Tibial nerve (tissue), 4 donors: Measurements from ENCODE around the gene GSTT2B.
"Not testable (repeated sequence)": the region's sequence is repeated elsewhere in the genome, so short reads cannot be mapped to it uniquely, and the experiment has no call there.

Experiments used
- CTCF ChIP-seq, 5 experiments: fragments of 200-600 bp in 3 of 5; fragments of 450-650 bp in 2 of 5; sonication (generic) in 3 of 5; IDR thresholded peaks; one replicate each; pipeline ENCODE4 v1.5.1; 2016 to 2019; ENCODE audit warnings: antibody characterized with exemption in 5 of 5, mild to moderate bottlenecking in 3 of 5, moderate library complexity in 2 of 5
- EP300 ChIP-seq, 2 donors: sonication (generic); formaldehyde crosslinking; IDR thresholded peaks; one replicate each; pipeline ENCODE4 v1.6.1; 2017; ENCODE audit warnings: antibody characterized with exemption in 2 of 2, mild to moderate bottlenecking in 1 of 2
- POLR2A ChIP-seq, 2 donors: fragments of 450-650 bp; IDR thresholded peaks; one replicate each; pipeline ENCODE4 v1.6.1; 2017; ENCODE audit warnings: antibody characterized with exemption in 2 of 2, mild to moderate bottlenecking in 2 of 2, moderate library complexity in 2 of 2

- TF ChIP-seq CTCF, EP300, POLR2A (IDR thresholded peaks at IDR 0.05): not testable (repeated sequence)
Measured at GRCh38 chr22:23954991-23955305, 6.0 kb downstream of the GSTT2B start.
